ENCODE measurements around the gene THAP10.

THAP10 gene

GRCh38 chr15:70892002-70892911 lies at the start of gene THAP10, which contains the start of gene LRRC49 (continued):
- TF ChIP-seq ZNF530 (tag by site-specific recombination; IDR thresholded peaks at IDR 0.05; ENCODE audit: low read depth) (no peak), ZNF658 (tag by site-specific recombination; IDR thresholded peaks at IDR 0.05) (no peak), OSR2 (tag by site-specific recombination; IDR thresholded peaks at IDR 0.05) (peak; percentile 29; the same call in 1 of the 2 replicates), AEBP2 (tag by site-specific recombination; IDR thresholded peaks at IDR 0.05; ENCODE audit: borderline replicate concordance) (no peak), ZNF660 (tag by site-specific recombination; IDR thresholded peaks at IDR 0.05) (peak; percentile 99), ZNF423 (tag by site-specific recombination; IDR thresholded peaks at IDR 0.05) (0 out of 2 replicates have a peak, but pooled peaks have one; percentile 20), ZNF677 (tag by site-specific recombination; IDR thresholded peaks at IDR 0.05) (0 out of 2 replicates have a peak, but pooled peaks have one; percentile 13), GLI4 (tag by site-specific recombination; IDR thresholded peaks at IDR 0.05) (peak; percentile 89), KLF10 (tag by site-specific recombination; IDR thresholded peaks at IDR 0.05) (peak; percentile 70; the same call in 1 of the 2 replicates), ZNF513 (tag by site-specific recombination; IDR thresholded peaks at IDR 0.05) (peak; percentile 97), ZNF704 (tag by site-specific recombination; IDR thresholded peaks at IDR 0.05) (no peak), GLIS1 (tag by site-specific recombination; IDR thresholded peaks at IDR 0.05) (peak; percentile 87), ZNF707 (tag by site-specific recombination; IDR thresholded peaks at IDR 0.05) (no peak), ZNF394 (tag by site-specific recombination; IDR thresholded peaks at IDR 0.05; ENCODE audit: borderline replicate concordance) (peak; percentile 94), YY1 (tag by site-specific recombination; IDR thresholded peaks at IDR 0.05) (peak; percentile 89), SALL2 (tag by site-specific recombination; IDR thresholded peaks at IDR 0.05; ENCODE audit: borderline replicate concordance) (no peak), ZNF239 (tag by site-specific recombination; IDR thresholded peaks at IDR 0.05) (peak; percentile 65; the same call in 1 of the 2 replicates), ZNF768 (tag by site-specific recombination; IDR thresholded peaks at IDR 0.05) (0 out of 2 replicates have a peak, but pooled peaks have one; percentile 47), ZFP37 (tag by site-specific recombination; IDR thresholded peaks at IDR 0.05) (peak; percentile 98), SP2 (tag by site-specific recombination; IDR thresholded peaks at IDR 0.05) (peak; percentile 95), ZNF223 (tag by site-specific recombination; IDR thresholded peaks at IDR 0.05) (0 out of 2 replicates have a peak, but pooled peaks have one; percentile 21), ZNF302 (tag by site-specific recombination; IDR thresholded peaks at IDR 0.05; ENCODE audit: low read depth) (no peak), ZBTB8A (tag by site-specific recombination; IDR thresholded peaks at IDR 0.05) (peak; percentile 58), HOXA7 (CRISPR knock-in tag; IDR thresholded peaks at IDR 0.05; ENCODE audit: borderline replicate concordance) (no peak), ZBTB7A (tag by site-specific recombination; IDR thresholded peaks at IDR 0.05; ENCODE audit: low read depth) (peak; percentile 42; the same call in 1 of the 2 replicates), ZNF830 (tag by site-specific recombination; IDR thresholded peaks at IDR 0.05; ENCODE audit: low read depth) (no peak), REPIN1 (tag by site-specific recombination; IDR thresholded peaks at IDR 0.05; ENCODE audit: low read depth) (peak; percentile 86), KLF9 (tag by site-specific recombination; IDR thresholded peaks at IDR 0.05; ENCODE audit: low read depth) (0 out of 2 replicates have a peak, but pooled peaks have one; percentile 23), ZNF24 (tag by site-specific recombination; IDR thresholded peaks at IDR 0.05) (peak; percentile 91), OVOL3 (tag by site-specific recombination; IDR thresholded peaks at IDR 0.05) (peak; percentile 40), ZEB2 (tag by site-specific recombination; IDR thresholded peaks at IDR 0.05) (peak; percentile 93; the same call in 1 of the 2 replicates), ZNF561 (tag by site-specific recombination; IDR thresholded peaks at IDR 0.05; ENCODE audit: borderline replicate concordance) (peak; percentile 99), ZBTB21 (tag by site-specific recombination; IDR thresholded peaks at IDR 0.05) (peak; percentile 22; the same call in 1 of the 2 replicates), RBAK (tag by site-specific recombination; IDR thresholded peaks at IDR 0.05) (no peak)
- TF ChIP-seq, protein P1, sequence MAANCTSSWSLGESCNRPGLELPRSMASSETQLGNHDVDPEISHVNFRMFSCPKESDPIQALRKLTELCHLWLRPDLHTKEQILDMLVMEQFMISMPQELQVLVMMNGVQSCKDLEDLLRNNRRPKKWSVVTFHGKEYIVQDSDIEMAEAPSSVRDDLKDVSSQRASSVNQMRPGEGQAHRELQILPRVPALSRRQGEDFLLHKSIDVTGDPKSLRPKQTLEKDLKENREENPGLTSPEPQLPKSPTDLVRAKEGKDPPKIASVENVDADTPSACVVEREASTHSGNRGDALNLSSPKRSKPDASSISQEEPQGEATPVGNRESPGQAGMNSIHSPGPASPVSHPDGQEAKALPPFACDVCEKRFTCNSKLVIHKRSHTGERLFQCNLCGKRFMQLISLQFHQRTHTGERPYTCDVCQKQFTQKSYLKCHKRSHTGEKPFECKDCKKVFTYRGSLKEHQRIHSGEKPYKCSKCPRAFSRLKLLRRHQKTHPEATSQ (tag by site-specific recombination; IDR thresholded peaks at IDR 0.05): peak; percentile 97
